ENCODE measurements around the gene SMYD2.

DNA sequence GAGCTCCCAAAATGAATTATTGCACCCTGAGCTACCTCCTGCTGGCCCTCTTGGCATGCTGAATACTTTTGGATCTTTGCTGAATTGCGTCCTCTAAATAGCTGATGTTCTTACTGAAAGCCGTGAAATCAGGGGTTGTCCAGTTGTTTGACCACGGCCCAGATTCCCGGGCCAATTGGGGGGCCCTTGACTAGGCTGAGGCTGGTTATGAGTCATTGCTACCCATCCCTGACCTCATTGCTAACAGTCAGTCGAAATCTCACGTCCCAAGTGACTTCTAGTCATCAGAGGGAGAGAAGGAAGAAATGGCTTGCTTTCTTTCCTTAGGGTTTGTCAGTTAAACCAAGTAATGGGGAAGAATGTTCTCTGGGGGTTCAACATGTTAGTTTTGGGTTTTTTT, 37.4 kb downstream of the SMYD2 start:
- TF ChIP-seq, protein P1, sequence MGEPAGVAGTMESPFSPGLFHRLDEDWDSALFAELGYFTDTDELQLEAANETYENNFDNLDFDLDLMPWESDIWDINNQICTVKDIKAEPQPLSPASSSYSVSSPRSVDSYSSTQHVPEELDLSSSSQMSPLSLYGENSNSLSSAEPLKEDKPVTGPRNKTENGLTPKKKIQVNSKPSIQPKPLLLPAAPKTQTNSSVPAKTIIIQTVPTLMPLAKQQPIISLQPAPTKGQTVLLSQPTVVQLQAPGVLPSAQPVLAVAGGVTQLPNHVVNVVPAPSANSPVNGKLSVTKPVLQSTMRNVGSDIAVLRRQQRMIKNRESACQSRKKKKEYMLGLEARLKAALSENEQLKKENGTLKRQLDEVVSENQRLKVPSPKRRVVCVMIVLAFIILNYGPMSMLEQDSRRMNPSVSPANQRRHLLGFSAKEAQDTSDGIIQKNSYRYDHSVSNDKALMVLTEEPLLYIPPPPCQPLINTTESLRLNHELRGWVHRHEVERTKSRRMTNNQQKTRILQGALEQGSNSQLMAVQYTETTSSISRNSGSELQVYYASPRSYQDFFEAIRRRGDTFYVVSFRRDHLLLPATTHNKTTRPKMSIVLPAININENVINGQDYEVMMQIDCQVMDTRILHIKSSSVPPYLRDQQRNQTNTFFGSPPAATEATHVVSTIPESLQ (CRISPR knock-in tag; IDR thresholded peaks at IDR 0.05), result no peak
- TF ChIP-seq, protein P2, sequence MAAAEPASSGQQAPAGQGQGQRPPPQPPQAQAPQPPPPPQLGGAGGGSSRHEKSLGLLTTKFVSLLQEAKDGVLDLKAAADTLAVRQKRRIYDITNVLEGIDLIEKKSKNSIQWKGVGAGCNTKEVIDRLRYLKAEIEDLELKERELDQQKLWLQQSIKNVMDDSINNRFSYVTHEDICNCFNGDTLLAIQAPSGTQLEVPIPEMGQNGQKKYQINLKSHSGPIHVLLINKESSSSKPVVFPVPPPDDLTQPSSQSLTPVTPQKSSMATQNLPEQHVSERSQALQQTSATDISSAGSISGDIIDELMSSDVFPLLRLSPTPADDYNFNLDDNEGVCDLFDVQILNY (CRISPR knock-in tag; IDR thresholded peaks at IDR 0.05), result no peak
- TF ChIP-seq, protein P3, sequence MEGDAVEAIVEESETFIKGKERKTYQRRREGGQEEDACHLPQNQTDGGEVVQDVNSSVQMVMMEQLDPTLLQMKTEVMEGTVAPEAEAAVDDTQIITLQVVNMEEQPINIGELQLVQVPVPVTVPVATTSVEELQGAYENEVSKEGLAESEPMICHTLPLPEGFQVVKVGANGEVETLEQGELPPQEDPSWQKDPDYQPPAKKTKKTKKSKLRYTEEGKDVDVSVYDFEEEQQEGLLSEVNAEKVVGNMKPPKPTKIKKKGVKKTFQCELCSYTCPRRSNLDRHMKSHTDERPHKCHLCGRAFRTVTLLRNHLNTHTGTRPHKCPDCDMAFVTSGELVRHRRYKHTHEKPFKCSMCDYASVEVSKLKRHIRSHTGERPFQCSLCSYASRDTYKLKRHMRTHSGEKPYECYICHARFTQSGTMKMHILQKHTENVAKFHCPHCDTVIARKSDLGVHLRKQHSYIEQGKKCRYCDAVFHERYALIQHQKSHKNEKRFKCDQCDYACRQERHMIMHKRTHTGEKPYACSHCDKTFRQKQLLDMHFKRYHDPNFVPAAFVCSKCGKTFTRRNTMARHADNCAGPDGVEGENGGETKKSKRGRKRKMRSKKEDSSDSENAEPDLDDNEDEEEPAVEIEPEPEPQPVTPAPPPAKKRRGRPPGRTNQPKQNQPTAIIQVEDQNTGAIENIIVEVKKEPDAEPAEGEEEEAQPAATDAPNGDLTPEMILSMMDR (IDR thresholded peaks at IDR 0.05), result no peak
- TF ChIP-seq NFYB (CRISPR knock-in tag; conservative IDR thresholded peaks at IDR 0.05; ENCODE audit: low read depth) (no peak), JUN (CRISPR knock-in tag; IDR thresholded peaks at IDR 0.05) (no peak)
- TF ChIP-seq, protein P4, sequence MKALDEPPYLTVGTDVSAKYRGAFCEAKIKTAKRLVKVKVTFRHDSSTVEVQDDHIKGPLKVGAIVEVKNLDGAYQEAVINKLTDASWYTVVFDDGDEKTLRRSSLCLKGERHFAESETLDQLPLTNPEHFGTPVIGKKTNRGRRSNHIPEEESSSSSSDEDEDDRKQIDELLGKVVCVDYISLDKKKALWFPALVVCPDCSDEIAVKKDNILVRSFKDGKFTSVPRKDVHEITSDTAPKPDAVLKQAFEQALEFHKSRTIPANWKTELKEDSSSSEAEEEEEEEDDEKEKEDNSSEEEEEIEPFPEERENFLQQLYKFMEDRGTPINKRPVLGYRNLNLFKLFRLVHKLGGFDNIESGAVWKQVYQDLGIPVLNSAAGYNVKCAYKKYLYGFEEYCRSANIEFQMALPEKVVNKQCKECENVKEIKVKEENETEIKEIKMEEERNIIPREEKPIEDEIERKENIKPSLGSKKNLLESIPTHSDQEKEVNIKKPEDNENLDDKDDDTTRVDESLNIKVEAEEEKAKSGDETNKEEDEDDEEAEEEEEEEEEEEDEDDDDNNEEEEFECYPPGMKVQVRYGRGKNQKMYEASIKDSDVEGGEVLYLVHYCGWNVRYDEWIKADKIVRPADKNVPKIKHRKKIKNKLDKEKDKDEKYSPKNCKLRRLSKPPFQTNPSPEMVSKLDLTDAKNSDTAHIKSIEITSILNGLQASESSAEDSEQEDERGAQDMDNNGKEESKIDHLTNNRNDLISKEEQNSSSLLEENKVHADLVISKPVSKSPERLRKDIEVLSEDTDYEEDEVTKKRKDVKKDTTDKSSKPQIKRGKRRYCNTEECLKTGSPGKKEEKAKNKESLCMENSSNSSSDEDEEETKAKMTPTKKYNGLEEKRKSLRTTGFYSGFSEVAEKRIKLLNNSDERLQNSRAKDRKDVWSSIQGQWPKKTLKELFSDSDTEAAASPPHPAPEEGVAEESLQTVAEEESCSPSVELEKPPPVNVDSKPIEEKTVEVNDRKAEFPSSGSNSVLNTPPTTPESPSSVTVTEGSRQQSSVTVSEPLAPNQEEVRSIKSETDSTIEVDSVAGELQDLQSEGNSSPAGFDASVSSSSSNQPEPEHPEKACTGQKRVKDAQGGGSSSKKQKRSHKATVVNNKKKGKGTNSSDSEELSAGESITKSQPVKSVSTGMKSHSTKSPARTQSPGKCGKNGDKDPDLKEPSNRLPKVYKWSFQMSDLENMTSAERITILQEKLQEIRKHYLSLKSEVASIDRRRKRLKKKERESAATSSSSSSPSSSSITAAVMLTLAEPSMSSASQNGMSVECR (CRISPR knock-in tag; IDR thresholded peaks at IDR 0.05; ENCODE audit: borderline replicate concordance), result no peak
- TF ChIP-seq, protein P5, sequence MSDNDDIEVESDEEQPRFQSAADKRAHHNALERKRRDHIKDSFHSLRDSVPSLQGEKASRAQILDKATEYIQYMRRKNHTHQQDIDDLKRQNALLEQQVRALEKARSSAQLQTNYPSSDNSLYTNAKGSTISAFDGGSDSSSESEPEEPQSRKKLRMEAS (CRISPR knock-in tag; IDR thresholded peaks at IDR 0.05), result no peak
